ENCODE data around the gene UBAC1. TPM values are rescaled to one million over a fixed set of nuclear protein-coding genes. Genes with fewer than 3 reads are reported as not detected.
A peak's percentile ranks its signal among the peaks of the same experiment; 100 is the strongest.

Gene UBAC1
- total RNA-seq, 2 donors from 2014 or later, result 47.9 to 48.4 TPM

GRCh38 chr9:135998410-135999071 is 37.4 kb upstream of the UBAC1 start:
- no peaks in the 10 kb centered on the region for H3K36me3 ChIP-seq (ENCODE audit: control insufficient read depth, insufficient read depth, low read length)
- H3K27ac ChIP-seq (ENCODE audit: low read depth, low read length), result no peak overlapping the region
- H3K9me3 ChIP-seq (ENCODE audit: control insufficient read depth, low read length), result no peaks in the 10 kb centered on the region
- H3K27ac Mint-ChIP-seq, result no peak overlapping the region
- H3K4me3 ChIP-seq (ENCODE audit: low read length), result no peak overlapping the region
- 88 to 97% methylated on average over 10 to 16 of the region's 16 CpGs for WGBS, 2 experiments (ENCODE audit: insufficient coverage in 1 of 2, insufficient read length in 1 of 2)
- H3K9ac ChIP-seq (ENCODE audit: extremely low read depth, low read length, poor library complexity, severe bottlenecking), result no peak overlapping the region
- H3K36me3 Mint-ChIP-seq (ENCODE audit: low read depth), result no peaks in the 10 kb centered on the region
- H3K27me3 Mint-ChIP-seq (ENCODE audit: insufficient read depth), result no peaks in the 10 kb centered on the region
- no peaks in the 10 kb centered on the region for H3K9me3 Mint-ChIP-seq
- no peak overlapping the region for H3K4me3 Mint-ChIP-seq
- DNase-seq, result no peak
- peaks cover 6% of the 10 kb centered on the region for H3K4me1 Mint-ChIP-seq
- H3K4me1 ChIP-seq (ENCODE audit: control insufficient read depth, insufficient read depth, low read length), result peaks cover under 1% of the 10 kb centered on the region
- H3K27me3 ChIP-seq (ENCODE audit: control insufficient read depth, insufficient read depth, low read length, poor library complexity, severe bottlenecking), result no peaks in the 10 kb centered on the region
- TF ChIP-seq CTCF (conservative IDR thresholded peaks at IDR 0.05), result no peak

GRCh38 chr9:135998016-135998380 is 36.8 kb upstream of the UBAC1 start:
- peaks cover 5% of the 10 kb centered on the region for H3K4me1 ChIP-seq (ENCODE audit: control insufficient read depth, insufficient read depth, low read length)
- Mint-ChIP-seq H3K4me1 (peaks cover 7% of the 10 kb centered on the region), H3K27ac (no peak overlapping the region), H3K27me3 (ENCODE audit: insufficient read depth) (no peaks in the 10 kb centered on the region), H3K9me3 (no peaks in the 10 kb centered on the region), H3K36me3 (ENCODE audit: low read depth) (no peaks in the 10 kb centered on the region), H3K4me3 (no peak overlapping the region)
- no peak for TF ChIP-seq CTCF (conservative IDR thresholded peaks at IDR 0.05)
- DNase-seq, result no peak
- no peak overlapping the region for H3K9ac ChIP-seq (ENCODE audit: extremely low read depth, low read length, poor library complexity, severe bottlenecking)
- H3K4me3 ChIP-seq (ENCODE audit: low read length), result no peak overlapping the region
- H3K36me3 ChIP-seq (ENCODE audit: control insufficient read depth, insufficient read depth, low read length), result no peaks in the 10 kb centered on the region
- H3K27ac ChIP-seq (ENCODE audit: low read depth, low read length), result no peak overlapping the region
- WGBS, 2 experiments (ENCODE audit: insufficient coverage in 1 of 2, insufficient read length in 1 of 2), result 80 to 90% methylated on average over 7 to 10 of the region's 10 CpGs
- H3K9me3 ChIP-seq (ENCODE audit: control insufficient read depth, low read length), result no peaks in the 10 kb centered on the region
- H3K27me3 ChIP-seq (ENCODE audit: control insufficient read depth, insufficient read depth, low read length, poor library complexity, severe bottlenecking), result no peaks in the 10 kb centered on the region

DNA sequence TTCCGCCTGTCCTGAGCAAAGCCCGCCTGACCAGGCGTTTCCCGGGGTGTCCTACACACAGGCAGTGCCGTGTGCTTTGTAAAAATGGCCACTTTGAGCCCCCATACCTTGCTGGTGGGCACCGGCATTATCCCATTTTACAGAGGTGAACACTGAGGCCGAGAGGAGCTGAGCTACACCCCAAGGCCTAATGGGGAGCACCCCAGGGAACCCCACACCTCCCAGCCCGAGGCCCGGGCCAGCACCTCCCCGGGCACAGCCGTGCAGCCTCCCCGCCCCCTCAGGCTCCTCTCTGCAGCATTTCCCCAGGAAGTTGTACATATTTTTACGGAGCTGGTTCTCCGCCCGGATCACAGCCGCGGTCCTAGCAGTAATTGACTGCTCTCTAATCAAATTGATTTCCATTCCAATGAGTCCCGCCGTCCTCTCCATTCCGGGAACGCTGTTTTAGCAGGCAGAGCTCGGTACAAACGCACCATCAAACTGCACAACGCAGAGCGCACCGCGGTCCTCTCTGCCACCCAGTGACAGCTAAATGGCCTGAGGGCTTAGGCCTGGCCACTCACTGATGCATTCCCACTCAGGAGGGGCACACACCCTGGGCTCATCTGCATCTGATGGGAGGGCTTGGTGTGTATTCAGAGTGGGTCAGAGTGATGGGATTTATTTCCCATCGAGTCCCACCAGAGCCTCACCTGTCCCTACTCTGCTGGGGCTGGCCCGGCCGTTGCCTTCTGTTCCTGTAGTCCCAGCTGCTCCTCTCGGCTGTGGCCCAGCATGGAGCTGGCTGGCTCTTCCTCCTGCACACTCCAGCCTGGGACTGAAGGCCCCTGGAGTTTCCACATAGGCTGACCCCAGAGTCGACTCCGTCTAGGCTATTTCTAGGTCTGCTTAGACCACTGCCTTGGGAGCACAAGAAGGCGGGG is 36.2 kb upstream of the UBAC1 start:
- Mint-ChIP-seq H3K27ac (no peak overlapping the region), H3K36me3 (ENCODE audit: low read depth) (no peaks in the 10 kb centered on the region), H3K9me3 (no peaks in the 10 kb centered on the region), H3K4me1 (peaks cover 7% of the 10 kb centered on the region), H3K27me3 (ENCODE audit: insufficient read depth) (no peaks in the 10 kb centered on the region), H3K4me3 (no peak overlapping the region)
- Histone ChIP-seq H3K4me1 (ENCODE audit: control insufficient read depth, insufficient read depth, low read length) (peaks cover 5% of the 10 kb centered on the region), H3K9ac (ENCODE audit: extremely low read depth, low read length, poor library complexity, severe bottlenecking) (no peak overlapping the region), H3K4me3 (ENCODE audit: low read length) (no peak overlapping the region), H3K9me3 (ENCODE audit: control insufficient read depth, low read length) (no peaks in the 10 kb centered on the region), H3K36me3 (ENCODE audit: control insufficient read depth, insufficient read depth, low read length) (no peaks in the 10 kb centered on the region), H3K27ac (ENCODE audit: low read depth, low read length) (peak overlapping the region; percentile 38), H3K27me3 (ENCODE audit: control insufficient read depth, insufficient read depth, low read length, poor library complexity, severe bottlenecking) (no peaks in the 10 kb centered on the region)
- 90 to 93% methylated on average over 26 to 34 of the region's 34 CpGs for WGBS, 2 experiments (ENCODE audit: insufficient coverage in 1 of 2, insufficient read length in 1 of 2)
- TF ChIP-seq CTCF (conservative IDR thresholded peaks at IDR 0.05), result no peak
- DNase-seq, result no peak

Measured in endodermal cell (in vitro differentiated cells).